NCI-H2107 treated with DMSO at 0.1 percent for 48 hours (cell line): ENCODE results near the gene ACTG2.

Experiments used
- DNase-seq: peaks from one replicate; lab custom pipeline; 2025; ENCODE audit not compliant: unreplicated experiment; lab: John Stamatoyannopoulos, UW

Gene ACTG2

GRCh38 chr2:73963385-73964120, 70.7 kb downstream of the ACTG2 start:
- no peak for DNase-seq

GRCh38 chr2:73964223-73964622, 71.4 kb downstream of the ACTG2 start:
- no peak for DNase-seq

- DNase-seq, result no peak
Observed at GRCh38 chr2:73965053-73965452, 72.2 kb downstream of the ACTG2 start.

- DNase-seq, result no peak
Observed at GRCh38 chr2:73968357-73968937, 75.6 kb downstream of the ACTG2 start.

- no peak for DNase-seq
Observed at GRCh38 chr2:73969356-73969755, 76.5 kb downstream of the ACTG2 start.
